H9 (cell line): Measurements from ENCODE around the gene MED27. TPM values are rescaled to one million over a fixed set of nuclear protein-coding genes. Genes with fewer than 3 reads are reported as not detected.

Experiments
- DNase-seq: peaks from one replicate; pipeline ENCODE4 v3.0.0-alpha.2; 2017
- H2AFZ ChIP-seq: one replicate; pipeline ENCODE4 v1.6.1; 2013; ENCODE audit warnings: mild to moderate bottlenecking, low read length, control low read depth, moderate library complexity
- H2AK5ac ChIP-seq: 2 replicates; pipeline ENCODE4 v1.6.1; 2013; ENCODE audit warnings: low read length, control low read depth, mixed read lengths; ENCODE audit not compliant: insufficient read length
- H2BK120ac ChIP-seq: one replicate; pipeline ENCODE4 v1.6.1; 2013; ENCODE audit warnings: low read depth, mild to moderate bottlenecking, low read length, control low read depth, inconsistent platforms; ENCODE audit not compliant: poor library complexity, severe bottlenecking
- H2BK12ac ChIP-seq: 2 replicates; pipeline ENCODE4 v1.6.1; 2013; ENCODE audit warnings: low read length, control low read depth, mixed read lengths, low read depth; ENCODE audit not compliant: insufficient read length
- H2BK15ac ChIP-seq: 2 replicates; pipeline ENCODE4 v1.6.1; 2013; ENCODE audit warnings: low read depth, low read length, control low read depth
- H2BK20ac ChIP-seq: one replicate; pipeline ENCODE4 v1.6.1; 2013; ENCODE audit warnings: low read depth, mild to moderate bottlenecking, low read length, control low read depth, inconsistent platforms; ENCODE audit not compliant: poor library complexity, severe bottlenecking
- H2BK5ac ChIP-seq: 2 replicates; pipeline ENCODE4 v1.6.1; 2013; ENCODE audit warnings: low read length, control low read depth, mixed read lengths; ENCODE audit not compliant: insufficient read length
- H3K14ac ChIP-seq: 2 replicates; pipeline ENCODE4 v1.6.1; 2013; ENCODE audit warnings: low read length, control low read depth; ENCODE audit not compliant: insufficient read depth
- H3K18ac ChIP-seq: 2 replicates; pipeline ENCODE4 v1.6.1; 2013; ENCODE audit warnings: low read depth, mild to moderate bottlenecking, mixed read lengths, low read length, control low read depth; ENCODE audit not compliant: insufficient read length
- H3K23ac ChIP-seq: 2 replicates; pipeline ENCODE4 v1.6.1; 2013; ENCODE audit warnings: low read length, control low read depth, mixed read lengths, low read depth; ENCODE audit not compliant: insufficient read length
- H3K23me2 ChIP-seq: 2 replicates; pipeline ENCODE4 v1.6.1; 2013; ENCODE audit warnings: low read depth, mild to moderate bottlenecking, mixed read lengths, low read length, control low read depth; ENCODE audit not compliant: insufficient read length, poor library complexity, severe bottlenecking
- H3K27ac ChIP-seq: 2 replicates; pipeline ENCODE4 v1.5.1; 2013; ENCODE audit warnings: low read length, control low read depth, mixed read lengths, low read depth; ENCODE audit not compliant: insufficient read length
- H3K27me3 ChIP-seq: 2 replicates; pipeline ENCODE4 v1.6.1; 2013; ENCODE audit warnings: low read length, control low read depth, inconsistent platforms; ENCODE audit not compliant: insufficient read depth
- H3K4ac ChIP-seq: 2 replicates; pipeline ENCODE4 v1.6.1; 2013; ENCODE audit warnings: low read depth, mild to moderate bottlenecking, control low read depth, inconsistent platforms, low read length, moderate library complexity
- H3K4me1 ChIP-seq: 2 replicates; pipeline ENCODE4 v1.6.1; 2013; ENCODE audit warnings: low read length, control low read depth, inconsistent platforms; ENCODE audit not compliant: insufficient read depth
- H3K4me2 ChIP-seq: 2 replicates; pipeline ENCODE4 v1.6.1; 2013; ENCODE audit warnings: low read length, control low read depth, mixed read lengths; ENCODE audit not compliant: insufficient read length, insufficient read depth
- H3K56ac ChIP-seq: 2 replicates; pipeline ENCODE4 v1.6.1; 2013; ENCODE audit warnings: low read depth, mild to moderate bottlenecking, mixed read lengths, low read length, control low read depth; ENCODE audit not compliant: insufficient read length
- H3K79me1 ChIP-seq: 2 replicates; pipeline ENCODE4 v1.6.1; 2013; ENCODE audit warnings: low read depth, mild to moderate bottlenecking, moderate library complexity, low read length, control low read depth, inconsistent platforms; ENCODE audit not compliant: insufficient read depth, poor library complexity, severe bottlenecking
- H3K79me2 ChIP-seq: 2 replicates; pipeline ENCODE4 v1.6.1; 2013; ENCODE audit warnings: low read length, control low read depth, inconsistent platforms; ENCODE audit not compliant: insufficient read depth
- H3K9ac ChIP-seq: 2 replicates; pipeline ENCODE4 v1.6.1; 2013; ENCODE audit warnings: low read length, control low read depth, mixed read lengths; ENCODE audit not compliant: insufficient read length; ENCODE audit errors: extremely low read depth
- H3K9me3 ChIP-seq: one replicate; pipeline ENCODE4 v1.6.1; 2013; ENCODE audit warnings: low read depth, low read length, inconsistent platforms; ENCODE audit not compliant: control insufficient read depth
- H3T11ph ChIP-seq: one replicate; pipeline ENCODE4 v1.6.1; 2013; ENCODE audit warnings: mild to moderate bottlenecking, low read length, control low read depth, inconsistent platforms
- H4K20me1 ChIP-seq: one replicate; pipeline ENCODE4 v1.6.1; 2013; ENCODE audit not compliant: control insufficient read depth, insufficient read length, insufficient read depth
- H4K5ac ChIP-seq: 2 replicates; pipeline ENCODE4 v1.6.1; 2013; ENCODE audit warnings: low read depth, mild to moderate bottlenecking, mixed read lengths, low read length, control low read depth; ENCODE audit not compliant: insufficient read length
- H4K8ac ChIP-seq: replicated peaks from 2 replicates; pipeline ENCODE4 v1.6.1; 2013; ENCODE audit warnings: low read length, control low read depth, mixed read lengths, low read depth; ENCODE audit not compliant: insufficient read length
- H4K91ac ChIP-seq: 2 replicates; pipeline ENCODE4 v1.6.1; 2013; ENCODE audit warnings: low read depth, mild to moderate bottlenecking, moderate library complexity, mixed read lengths, low read length, control low read depth; ENCODE audit not compliant: insufficient read length
- H3K27ac Mint-ChIP-seq, 3 experiments: 2 replicates in 2 of 3; 3 replicates in 1 of 3; pipeline ENCODE4 v1.8.0; 2020 to 2021; ENCODE audit warnings: mixed read lengths in 3 of 3, mild to moderate bottlenecking in 1 of 3, moderate library complexity in 1 of 3
- H3K27me3 Mint-ChIP-seq: 2 replicates; pipeline ENCODE4 v1.8.0; 2021; ENCODE audit warnings: low read depth, mild to moderate bottlenecking, moderate library complexity, mixed read lengths
- H3K36me3 Mint-ChIP-seq, 3 experiments: 2 replicates in 2 of 3; 3 replicates in 1 of 3; pipeline ENCODE4 v1.8.0; 2020 to 2021; ENCODE audit warnings: low read depth in 3 of 3, mixed read lengths in 3 of 3; ENCODE audit not compliant: insufficient read depth in 1 of 3
- H3K4me1 Mint-ChIP-seq, 2 experiments: 2 replicates each; pipeline ENCODE4 v1.8.0; 2020; ENCODE audit warnings: mixed read lengths in 2 of 2
- H3K4me3 Mint-ChIP-seq, 2 experiments: 2 replicates in 1 of 2; 3 replicates in 1 of 2; pipeline ENCODE4 v1.8.0; 2020 to 2021; ENCODE audit warnings: mild to moderate bottlenecking in 2 of 2, mixed read lengths in 2 of 2, moderate library complexity in 1 of 2
- H3K9me3 Mint-ChIP-seq, 2 experiments: 2 replicates in 1 of 2; 3 replicates in 1 of 2; pipeline ENCODE4 v1.8.0; 2020; ENCODE audit warnings: mild to moderate bottlenecking in 2 of 2, mixed read lengths in 2 of 2, moderate library complexity in 1 of 2
- WGBS: extraction: QIAGEN DNeasy Blood & Tissue Kit; methylation state at CpG from one replicate; pipeline ENCODE4 v1.1.7; 2013; ENCODE audit warnings: missing lambda C conversion rate, low lambda C conversion rate, mixed read lengths; ENCODE audit not compliant: insufficient read length; ENCODE audit errors: extremely low coverage; 5-methylcytosine and 5-hydroxymethylcytosine counted together
- total RNA-seq: library from RNA; stranded (reverse); gene quantifications from 2 replicates; pipeline ENCODE4 v1.2.1, GENCODE V29; 2021
- TF ChIP-seq, protein P1 (sequence below): fragments of 200-600 bp; sonication (generic); conservative IDR thresholded peaks from 3 replicates; pipeline ENCODE4 v1.8.0; 2021; ENCODE audit warnings: antibody characterized with exemption, mild to moderate bottlenecking

Gene MED27
- total RNA-seq, 1 experiment from 2014 or later, result 33.5 TPM

DNA sequence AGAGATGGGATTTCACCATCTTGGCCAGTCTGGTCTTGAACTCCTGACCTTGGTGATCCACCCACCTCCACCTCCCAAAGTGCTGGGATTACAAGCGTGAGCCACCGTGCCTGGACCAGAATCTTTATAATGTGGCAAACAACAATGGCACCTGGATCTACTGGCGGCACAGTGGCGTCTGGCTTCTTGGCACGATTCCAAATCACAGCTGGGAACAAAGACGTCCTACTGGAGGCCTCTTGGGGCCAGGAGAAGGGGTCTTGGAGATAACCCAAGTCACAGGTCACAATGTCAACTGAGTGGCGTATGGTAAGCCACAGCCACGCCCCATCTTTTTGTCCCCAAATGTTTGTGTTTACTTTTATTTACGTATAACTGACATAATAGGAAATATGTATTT, 262.0 kb downstream of the MED27 start:
- WGBS, result no CpG with 5 or more reads among the region's 9 CpGs
- H3K36me3 Mint-ChIP-seq, result no peaks in the 10 kb centered on the region
- H3K4me2 ChIP-seq, result no peak overlapping the region

More for the DNA sequence above, 262.0 kb downstream of the MED27 start:
- H2BK12ac ChIP-seq, result no peak overlapping the region
- H3K56ac ChIP-seq, result no peak overlapping the region
- no peaks in the 10 kb centered on the region for H3K79me2 ChIP-seq
- no peaks in the 10 kb centered on the region for H3K27me3 ChIP-seq
- no peaks in the 10 kb centered on the region for H4K20me1 ChIP-seq
- H2BK5ac ChIP-seq, result no peak overlapping the region
- H2BK15ac ChIP-seq, result no peak overlapping the region
- no peaks in the 10 kb centered on the region for H3K23me2 ChIP-seq
- TF ChIP-seq, protein P1, sequence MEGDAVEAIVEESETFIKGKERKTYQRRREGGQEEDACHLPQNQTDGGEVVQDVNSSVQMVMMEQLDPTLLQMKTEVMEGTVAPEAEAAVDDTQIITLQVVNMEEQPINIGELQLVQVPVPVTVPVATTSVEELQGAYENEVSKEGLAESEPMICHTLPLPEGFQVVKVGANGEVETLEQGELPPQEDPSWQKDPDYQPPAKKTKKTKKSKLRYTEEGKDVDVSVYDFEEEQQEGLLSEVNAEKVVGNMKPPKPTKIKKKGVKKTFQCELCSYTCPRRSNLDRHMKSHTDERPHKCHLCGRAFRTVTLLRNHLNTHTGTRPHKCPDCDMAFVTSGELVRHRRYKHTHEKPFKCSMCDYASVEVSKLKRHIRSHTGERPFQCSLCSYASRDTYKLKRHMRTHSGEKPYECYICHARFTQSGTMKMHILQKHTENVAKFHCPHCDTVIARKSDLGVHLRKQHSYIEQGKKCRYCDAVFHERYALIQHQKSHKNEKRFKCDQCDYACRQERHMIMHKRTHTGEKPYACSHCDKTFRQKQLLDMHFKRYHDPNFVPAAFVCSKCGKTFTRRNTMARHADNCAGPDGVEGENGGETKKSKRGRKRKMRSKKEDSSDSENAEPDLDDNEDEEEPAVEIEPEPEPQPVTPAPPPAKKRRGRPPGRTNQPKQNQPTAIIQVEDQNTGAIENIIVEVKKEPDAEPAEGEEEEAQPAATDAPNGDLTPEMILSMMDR, result no peak
- no peak overlapping the region for H4K91ac ChIP-seq
- no peak overlapping the region for H3K27ac ChIP-seq
- H3K9me3 ChIP-seq, result no peaks in the 10 kb centered on the region
- H3K14ac ChIP-seq, result no peak overlapping the region
- H3K4ac ChIP-seq, result no peak overlapping the region
- no peak overlapping the region for H4K8ac ChIP-seq
- no peak overlapping the region for H4K5ac ChIP-seq
- H2BK120ac ChIP-seq, result no peak overlapping the region
- no peaks in the 10 kb centered on the region for H3K9me3 Mint-ChIP-seq
- DNase-seq, result no peak
- no peak overlapping the region for H3K4me3 Mint-ChIP-seq
- peaks cover 3% of the 10 kb centered on the region; the same call in 1 of the 2 replicates for H3K4me1 ChIP-seq
- H3T11ph ChIP-seq, result no peak overlapping the region
- peaks cover 16 to 33% of the 10 kb centered on the region in 2 experiments for H3K4me1 Mint-ChIP-seq
- H3K27me3 Mint-ChIP-seq, result peaks cover 5% of the 10 kb centered on the region
- no peak overlapping the region for H3K9ac ChIP-seq
- no peak overlapping the region for H2AFZ ChIP-seq
- no peak overlapping the region for H3K27ac Mint-ChIP-seq
- H3K79me1 ChIP-seq, result no peaks in the 10 kb centered on the region
- no peak overlapping the region for H3K18ac ChIP-seq
- H2BK20ac ChIP-seq, result no peak overlapping the region
- no peak overlapping the region for H2AK5ac ChIP-seq
- no peak overlapping the region for H3K23ac ChIP-seq
